HG03039 (cell line): ENCODE measurements around the gene NEURL3.

ENCODE experiments used
- ATAC-seq: cut with Tn5 transposase; IDR thresholded peaks from one replicate; pipeline ENCODE4 v1.9.1; 2021; ENCODE audit warnings: mild to moderate bottlenecking, moderate library complexity; ENCODE audit not compliant: unreplicated experiment

Gene NEURL3

DNA sequence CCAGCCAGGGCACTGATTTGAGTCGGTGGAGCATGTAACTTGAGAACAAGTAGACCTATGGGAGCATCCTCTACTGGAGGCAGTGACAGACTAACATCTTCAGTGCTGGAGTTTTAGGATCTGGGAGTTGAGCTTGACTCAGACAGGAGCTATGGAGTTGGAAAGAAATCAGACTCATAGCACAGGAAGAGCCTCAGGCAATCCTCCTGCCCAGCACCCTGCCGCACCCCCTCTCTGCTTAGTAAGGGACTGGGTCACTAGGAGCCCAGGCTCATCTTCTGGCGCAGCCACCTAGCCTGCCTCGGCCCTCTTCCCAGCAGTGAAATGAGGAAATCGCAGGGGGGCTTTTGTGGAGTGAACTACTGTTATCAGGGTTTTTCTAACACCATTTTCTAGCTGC, 35.0 kb upstream of the NEURL3 start:
- no peak for ATAC-seq

DNA sequence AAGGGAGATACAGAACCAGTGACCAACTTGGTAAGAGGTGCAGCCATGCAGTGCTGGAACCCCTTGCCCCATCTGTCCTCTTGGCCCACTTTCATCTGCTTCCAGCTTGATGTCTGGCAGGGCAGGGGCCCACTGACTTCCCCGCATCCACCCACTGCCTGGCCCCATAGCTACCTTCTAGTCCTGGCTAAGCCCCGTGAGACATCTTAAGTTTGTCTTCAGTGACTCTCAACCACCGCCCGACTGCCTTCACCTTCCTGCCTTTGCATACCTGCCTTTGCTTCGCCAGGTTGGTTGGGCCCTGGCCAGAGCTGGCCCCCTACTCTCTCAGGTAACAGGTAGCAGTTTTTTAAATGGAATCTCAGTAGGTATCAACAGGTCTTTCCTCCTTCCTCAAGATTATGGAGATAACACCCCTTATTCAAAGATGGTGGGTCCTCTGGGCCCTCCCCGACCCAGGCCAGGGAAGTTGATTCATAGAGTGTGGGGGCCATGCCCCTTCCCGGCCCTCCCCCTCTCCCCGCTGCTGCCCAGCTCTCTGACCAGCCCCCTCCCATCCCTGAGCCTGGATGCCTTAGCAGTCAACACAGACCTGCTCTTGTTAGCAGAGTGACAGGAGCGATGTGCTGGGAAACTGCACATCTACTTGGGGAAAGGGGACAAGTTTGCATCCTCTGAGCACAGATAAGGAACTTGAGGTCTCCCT, 34.2 kb upstream of the NEURL3 start:
- ATAC-seq: no peak

DNA sequence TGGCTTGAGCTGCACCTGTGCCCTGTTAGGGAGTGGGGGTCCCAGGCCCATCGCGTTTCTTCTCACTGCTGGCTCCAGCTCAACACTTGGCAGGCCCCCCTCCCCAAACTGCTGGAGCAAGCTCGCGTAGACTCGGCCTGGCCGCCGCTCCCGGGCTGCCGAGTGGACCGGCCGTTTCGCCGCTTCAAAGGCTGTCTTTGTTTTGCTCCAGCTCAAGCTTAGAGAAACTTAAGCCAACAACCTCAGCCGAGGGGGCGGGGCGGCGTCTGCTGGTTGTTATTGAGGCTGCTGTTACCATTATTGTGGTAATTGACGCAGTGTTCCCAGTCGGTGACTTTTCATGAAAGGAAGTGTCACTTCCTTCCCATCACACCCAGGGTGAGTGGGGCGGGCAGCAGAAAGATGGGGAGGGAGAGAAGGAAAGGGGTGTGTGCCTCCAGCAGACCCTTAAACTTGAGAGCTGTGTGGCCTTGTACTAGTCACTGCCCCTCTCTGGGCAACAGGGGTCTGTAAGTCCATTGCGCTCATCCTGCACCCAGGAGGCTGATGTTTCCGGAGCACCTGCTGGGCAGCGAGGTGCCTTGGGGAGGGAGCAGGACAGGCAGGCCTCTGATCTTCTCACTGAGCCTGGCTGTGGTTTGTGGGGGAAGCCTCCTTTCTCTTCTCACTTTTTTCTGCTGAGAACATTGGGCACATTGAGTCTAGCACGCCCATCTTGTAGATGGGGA, 33.5 kb upstream of the NEURL3 start:
- ATAC-seq: no peak

DNA sequence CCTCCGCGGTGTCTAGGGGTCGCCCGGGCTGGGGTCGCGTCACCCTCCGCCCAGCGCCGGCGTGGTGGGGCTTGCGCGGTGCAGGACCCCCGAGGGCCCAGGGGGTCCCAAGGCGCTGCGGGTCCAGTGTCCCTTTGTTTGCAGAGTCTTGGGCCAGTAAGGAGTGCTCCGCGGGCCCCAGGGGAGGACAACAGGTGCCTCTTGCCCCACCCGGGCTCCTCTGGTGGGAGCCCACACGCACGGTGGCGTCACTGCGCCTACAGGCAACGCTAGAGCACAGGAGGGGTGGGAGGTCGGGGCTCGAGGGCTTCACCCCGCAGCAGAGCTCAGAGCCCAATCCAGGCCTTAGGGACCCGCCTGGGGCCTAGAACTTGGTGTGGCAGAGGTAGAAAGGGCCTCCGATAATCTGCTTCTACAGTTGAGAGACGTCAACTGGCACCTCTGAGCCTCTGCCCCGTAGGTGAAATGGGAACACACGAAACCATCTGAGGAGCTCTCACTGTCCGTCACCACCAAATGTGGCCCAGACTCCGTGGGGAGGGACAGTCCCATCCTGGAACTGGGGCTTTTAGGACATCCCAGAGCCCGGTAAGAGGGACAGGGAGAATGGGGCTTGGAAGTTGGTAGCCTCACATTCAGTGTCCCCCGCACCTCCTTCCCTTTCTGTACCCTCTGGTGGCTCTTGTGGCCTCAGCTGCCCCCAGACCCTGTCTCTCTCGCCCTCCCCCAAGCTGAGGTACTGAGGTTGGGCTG, 32.8 kb upstream of the NEURL3 start:
- ATAC-seq: no peak

DNA sequence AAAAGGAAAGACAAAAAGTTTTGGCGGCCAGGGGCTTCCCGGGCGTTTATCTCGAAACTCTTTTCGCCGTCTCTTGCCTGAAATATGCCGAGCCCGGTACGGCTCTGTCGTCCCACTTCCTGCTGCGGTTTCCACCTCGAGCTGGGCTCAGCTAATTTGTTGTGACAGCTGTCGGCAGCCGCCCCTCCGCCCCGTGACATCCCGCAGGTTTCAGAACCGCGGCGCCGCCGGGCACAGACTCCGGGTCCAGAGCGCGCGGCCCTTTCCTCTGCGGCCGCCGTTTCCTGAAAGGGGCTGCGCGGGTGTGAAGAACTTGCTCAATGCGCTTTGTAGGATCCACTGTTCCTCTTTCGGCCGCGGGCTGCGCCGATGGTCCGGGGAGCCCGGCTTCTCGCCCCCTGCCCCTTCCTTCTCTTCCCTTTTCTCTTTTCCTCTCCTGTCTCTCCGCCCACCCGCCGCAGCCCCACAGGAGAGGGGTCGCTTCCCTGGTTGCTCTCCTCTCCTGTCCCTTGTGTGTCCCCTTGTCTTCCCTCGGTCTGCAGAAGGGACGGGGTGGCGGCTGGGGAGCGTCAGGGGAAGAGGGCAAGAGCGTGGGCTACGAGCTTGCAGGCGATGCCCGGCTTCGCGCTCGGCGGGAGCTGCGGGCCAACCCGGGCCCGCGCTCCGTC, 32.0 kb upstream of the NEURL3 start:
- ATAC-seq: peak; percentile 52

DNA sequence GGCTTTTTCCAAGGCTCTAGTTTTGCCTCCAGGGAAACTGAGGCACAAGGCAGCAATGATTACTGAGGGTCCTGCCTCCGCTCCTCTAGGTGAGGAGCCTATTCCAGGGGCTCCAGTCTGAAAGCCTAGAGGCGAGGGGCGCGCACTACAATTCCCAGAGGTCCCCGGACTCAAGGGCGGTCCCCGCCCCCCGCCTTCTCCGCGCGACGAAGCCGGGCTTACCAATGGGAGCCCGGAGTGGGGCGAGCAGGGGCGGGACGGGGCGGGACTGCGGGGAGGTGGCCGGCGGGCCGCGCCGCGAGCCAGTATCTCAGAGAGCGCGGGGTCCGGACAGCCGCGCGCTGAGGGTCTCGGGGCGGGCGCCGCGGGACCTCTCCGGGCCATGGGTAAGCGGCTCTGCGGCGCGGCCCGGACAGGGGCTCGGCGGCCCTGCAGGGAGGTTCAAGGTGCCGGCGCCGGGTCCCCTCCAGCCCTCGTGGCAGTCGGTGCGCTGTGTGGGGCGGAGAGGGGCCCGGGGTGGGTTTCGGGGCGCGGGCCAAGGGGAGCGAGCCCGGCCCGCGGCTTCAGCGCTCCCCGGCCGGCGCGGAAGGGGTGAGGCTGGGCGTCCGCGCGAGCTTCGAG, 31.4 kb upstream of the NEURL3 start, which contains the start of gene ARID5A:
ARID5A (plus strand) TSS at position 308 of the 621 bp plus-strand sequence; CDS start at position 383, 75 bp downstream.
- peak; percentile 45 for ATAC-seq

DNA sequence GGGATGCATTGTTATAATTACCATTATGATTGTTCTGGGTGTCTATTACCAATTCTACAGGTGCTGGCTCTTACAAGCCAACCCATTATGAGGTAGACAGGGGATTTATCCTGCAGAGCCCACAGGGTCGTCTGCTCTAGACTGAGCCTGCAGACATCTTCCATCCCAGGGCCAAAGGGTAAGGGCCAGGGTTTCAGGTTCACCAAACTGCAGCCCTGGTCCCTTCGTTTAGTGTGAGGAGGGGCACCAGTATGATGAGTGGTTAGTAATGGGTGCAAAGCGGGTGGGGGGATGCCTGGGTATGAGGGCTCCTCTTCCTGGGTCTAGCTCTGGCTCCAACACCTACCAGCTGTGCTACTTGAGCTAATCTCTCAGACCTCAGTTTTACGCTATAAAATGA, 30.2 kb upstream of the NEURL3 start:
- ATAC-seq: no peak

DNA sequence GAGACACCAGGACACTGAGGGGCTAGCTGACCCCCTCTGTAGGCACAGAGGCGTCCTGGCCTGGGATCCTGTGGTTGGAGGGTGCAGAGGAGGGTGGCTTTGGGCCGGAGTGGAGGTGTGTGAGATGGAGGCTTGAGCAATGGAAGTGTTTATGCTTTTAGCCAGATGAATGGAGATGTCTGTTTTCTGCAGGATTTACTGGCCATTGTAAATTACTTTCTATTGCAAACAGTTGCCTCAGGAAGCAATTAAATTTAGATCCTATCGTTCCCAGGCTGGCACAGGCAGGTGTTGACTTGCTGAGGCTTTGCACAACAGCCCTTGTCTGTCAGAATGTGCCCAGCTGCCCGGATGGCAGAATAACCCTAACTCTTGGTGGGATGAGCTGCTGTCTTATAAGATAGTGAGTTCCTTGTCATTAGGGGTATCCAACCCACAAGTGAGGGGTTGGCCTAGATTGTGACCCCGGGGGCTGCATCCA, 29.6 kb upstream of the NEURL3 start:
- no peak for ATAC-seq

DNA sequence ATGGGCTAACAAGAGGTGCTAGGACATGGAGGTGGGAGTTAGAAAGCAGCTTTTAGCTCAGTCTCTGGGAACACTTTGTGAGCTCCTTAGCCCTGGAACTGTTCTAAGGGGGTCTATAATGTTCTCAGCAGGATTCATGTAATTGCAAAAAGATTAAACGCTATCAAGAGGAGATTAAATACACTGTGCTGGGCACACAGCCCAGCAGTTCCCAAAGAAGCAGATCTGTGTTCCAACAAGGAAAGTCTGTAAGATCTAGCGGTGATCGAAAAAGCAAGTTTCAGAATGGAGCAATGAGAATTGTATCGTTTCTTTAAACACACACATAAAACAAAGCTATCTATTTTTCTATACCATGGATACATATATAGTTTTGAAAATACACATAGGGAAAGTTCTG, 29.0 kb upstream of the NEURL3 start:
- ATAC-seq: no peak

DNA sequence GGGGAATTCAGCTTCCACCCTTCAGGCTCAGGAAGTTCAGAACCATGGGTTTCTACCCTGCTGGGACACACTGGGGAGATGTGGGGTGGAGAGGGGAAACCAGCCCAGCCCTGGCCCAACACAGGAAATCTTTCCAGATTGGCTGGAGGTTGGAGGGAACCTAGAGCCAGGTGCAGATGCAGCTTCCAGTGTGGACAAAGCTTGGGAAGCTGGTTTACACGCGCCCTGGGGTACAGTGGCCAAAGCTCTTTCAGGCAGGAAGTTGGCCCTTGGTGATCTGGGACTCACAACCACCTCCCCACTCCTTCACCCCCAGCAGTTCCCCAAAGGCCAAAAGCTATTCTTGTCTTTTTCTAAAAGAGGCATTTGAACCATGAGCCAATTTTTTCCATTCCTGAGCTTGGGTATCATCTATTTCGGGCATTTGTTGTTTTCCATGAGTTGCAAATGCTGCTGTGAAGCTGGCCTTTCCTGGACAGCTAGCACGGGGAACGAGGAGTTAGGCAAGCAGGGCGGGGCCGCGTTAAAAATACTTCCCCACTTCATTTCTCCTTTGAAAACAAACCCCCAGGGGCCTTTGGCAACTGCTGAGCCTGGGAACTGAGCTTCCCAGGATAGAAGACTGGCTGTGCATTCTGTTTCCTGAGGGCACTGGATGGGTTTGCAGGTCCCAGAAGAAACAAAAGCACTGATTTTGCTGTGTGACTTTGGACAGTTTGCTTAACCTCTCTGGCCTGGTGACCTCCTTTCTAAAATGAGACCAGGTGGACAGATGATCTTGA, 28.3 kb upstream of the NEURL3 start:
- ATAC-seq: no peak

DNA sequence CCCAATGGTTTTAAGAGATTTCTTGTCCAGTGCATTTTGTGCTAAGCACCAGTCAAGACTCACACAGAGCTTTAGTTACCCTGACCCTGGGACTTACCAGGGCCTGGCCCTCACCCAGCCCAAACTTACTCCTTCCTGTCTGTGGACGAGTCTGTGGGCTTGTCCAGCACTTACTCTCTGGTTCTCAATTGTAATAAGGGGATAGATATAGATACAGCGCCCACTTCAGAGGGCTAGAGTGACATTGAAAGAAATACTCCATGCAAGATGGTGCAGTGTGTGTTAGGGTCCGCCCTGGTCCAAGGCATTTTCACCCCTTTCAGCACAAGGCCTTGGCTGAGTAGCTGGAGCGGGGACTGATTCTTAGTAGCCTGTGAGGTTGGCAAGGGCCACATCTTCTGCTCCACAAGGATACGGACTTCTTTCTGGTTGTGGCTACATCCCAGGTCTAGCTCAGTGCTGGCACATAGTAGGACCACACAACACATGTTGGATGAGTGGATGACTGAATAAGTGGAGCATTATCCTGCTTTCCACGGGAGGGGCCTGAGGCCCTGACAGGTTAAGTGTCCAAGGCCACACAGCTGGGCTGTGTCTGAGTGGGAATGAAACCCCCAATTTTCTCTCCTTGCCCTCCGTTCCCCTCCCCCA, 27.6 kb upstream of the NEURL3 start:
- ATAC-seq: no peak

DNA sequence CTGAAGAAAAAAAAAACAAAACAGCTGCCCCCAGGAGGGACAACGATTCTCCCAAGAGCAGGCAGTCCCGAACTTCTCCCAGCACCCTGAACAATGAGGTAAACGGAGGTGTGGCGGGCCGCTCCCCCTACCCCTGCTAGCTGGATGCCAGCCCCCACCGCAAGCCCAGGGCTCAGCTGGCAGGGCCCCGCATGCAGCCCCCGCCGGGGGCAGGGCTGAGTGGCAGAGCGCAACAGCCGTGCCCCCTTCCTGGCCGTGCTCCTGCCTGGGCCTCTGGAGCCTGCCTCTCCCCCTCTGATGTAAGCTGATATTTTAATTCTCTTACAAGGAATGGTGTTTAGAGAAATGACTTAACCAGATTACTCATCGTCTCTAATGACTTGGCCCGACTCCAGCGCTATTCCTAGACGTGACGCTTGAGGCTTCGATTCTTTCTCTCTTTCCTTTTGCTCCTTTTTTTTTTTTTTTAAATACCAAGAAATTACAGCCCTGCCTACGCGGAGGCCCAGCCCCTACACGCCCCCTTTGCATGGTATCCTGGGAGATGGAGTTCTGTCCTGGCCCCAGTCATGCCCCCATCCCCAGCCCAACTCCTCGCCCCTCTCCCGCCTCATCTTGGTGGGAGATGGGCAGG, 26.8 kb upstream of the NEURL3 start:
- ATAC-seq: no peak

DNA sequence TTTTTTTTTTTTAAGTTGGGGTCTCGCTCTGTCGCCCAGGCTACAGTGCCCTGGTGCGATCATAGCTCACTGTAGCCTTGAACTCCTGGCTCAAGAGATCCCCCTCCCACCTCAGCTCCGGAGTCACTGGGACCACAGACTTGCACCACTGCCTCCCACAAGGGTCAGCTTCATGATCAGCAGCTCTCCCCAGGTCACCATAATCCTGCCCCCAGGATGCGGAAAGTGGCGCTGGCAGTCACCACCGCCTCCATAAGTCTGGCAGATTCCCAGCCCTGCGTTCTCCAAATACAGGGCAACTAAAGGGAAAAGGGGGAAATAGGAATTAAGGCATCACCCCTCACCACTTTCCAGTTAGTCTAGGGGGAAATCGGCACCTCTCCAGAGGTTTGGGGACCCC, 26.2 kb upstream of the NEURL3 start:
- no peak for ATAC-seq

DNA sequence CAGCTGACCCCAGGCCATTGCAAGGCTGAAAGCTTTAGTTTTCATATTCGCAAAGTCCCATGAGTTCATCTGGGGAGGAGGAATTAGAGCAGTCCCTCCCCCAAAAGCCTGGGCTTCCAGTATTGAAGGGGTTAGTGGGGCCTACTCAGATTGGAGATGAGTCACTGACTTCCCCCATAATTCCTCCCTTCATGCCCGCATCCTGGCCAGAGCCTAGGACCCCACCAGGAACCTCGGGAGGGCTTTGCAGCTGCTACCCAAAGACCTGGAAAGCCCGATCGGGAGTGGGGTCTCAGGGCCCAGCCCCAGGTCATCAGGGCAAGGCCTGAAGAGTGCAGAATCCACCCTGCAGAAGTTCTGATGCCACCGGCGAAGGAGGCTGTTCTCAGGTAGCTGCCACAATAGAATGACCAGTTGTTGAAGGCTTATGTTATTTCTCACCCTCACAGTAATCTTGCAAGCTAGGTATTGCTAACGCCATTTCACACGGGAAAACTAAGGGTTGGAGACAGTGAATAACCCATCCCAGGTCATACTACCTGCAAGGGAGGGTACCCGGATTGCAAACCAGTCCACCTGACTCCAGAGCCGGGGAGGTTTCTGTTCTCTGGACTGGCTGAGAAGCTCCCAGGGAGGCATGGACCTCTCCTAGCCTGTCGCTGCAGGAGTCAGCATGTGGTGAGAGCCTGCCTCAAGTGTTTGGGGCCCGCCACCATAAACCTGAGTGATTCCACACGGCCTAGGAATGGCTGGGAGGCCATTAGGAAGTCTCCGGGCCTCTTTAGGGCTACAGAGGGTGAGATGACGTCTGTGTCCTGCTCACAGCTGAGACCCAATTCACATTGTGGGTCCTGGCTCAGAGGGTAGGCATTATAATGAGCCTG, 25.6 kb upstream of the NEURL3 start:
- ATAC-seq: no peak

DNA sequence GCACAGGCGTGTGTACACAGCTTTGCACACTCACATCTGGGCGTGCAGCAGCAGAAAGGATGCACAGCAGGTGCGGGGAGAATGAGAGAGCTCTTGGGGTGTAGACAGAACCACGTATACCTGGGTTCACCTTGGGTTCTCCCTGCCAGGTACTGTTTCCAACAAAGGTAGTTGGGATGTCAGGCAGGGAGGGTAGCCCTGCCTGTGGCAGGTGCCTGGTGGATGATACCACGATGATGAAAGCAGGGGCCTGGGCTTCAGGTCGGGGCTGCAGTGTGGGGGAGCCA, 24.9 kb upstream of the NEURL3 start:
- no peak for ATAC-seq

DNA sequence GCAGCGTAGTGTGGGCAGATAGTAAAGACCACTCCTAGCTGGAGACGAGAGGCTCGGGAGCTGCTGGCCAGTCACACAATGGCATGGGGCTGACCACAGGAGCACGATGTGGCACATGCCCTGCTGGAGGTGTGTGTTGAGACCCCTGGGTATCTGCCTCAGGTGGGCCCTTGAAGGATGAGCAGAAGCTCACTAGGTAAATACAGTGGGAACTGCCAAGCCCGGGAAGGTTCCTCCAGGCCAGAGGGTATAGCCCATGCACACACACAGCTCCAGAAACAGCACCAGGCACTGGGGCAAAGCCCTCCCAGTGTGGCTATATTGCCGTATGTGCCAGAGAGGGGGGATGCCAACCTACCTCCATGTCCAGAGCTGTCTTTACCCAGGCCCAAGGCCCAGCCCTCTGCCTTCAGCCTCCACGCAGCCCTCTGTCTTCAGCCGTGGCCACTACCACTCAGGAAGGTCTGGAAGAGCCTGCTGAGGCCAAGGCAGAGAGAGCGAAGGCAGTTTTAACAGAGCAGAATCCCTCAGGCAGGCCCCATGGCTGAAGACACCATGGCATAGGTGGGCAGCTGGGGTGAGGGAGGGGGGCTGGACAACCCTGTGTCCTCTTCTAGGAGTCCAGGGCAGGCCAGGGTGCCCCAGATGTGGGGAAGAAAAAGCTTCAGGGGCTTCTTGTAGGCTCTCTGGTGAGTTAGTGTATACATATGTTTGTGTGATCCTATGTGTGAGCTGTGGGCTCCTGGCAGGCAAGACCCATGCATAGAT, 24.4 kb upstream of the NEURL3 start:
- ATAC-seq: no peak

DNA sequence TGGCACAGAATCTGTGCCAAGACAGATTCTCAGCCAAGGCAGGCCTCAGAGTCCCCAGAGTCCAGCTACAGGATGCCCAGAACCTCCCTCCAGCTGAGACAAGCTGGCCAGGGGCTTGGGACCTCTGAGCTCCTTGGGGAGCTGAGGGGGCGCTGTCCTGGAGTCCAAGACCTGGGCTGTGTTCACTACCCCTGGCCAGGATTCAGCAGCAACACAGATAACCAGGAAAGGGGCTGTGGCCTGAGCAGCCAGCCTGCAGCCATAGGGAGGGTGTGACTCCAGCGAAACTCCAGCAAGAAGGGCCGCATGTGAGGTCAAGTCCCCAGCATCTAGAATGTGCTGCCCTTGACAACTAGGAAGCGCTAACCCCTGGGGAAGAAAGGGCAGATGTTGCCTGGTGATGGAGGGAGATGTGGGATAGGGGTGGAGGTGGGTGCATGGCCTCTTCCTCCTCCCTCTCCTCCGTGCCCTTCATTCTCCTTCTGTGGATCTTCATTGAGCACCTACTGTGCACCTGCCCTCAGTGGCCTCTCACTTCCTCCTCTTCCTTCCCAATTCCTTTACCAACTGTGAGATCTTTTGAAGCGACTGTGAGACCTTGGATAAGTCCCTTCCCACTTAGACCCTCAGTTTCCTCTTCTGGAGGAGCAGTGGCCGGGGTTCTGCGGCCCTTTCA, 23.7 kb upstream of the NEURL3 start:
- no peak for ATAC-seq
